ENCODE measurements around the gene GP1BB. TPM values are rescaled to one million over a fixed set of nuclear protein-coding genes. Genes with fewer than 3 reads are reported as not detected.

Gene GP1BB
- polyA plus RNA-seq, 1 of the 3 experiments (the other 2 are of a cell fraction) = 1.5 TPM

GRCh38 chr22:19769393-19769715, 46.0 kb downstream of the GP1BB start:
- Histone ChIP-seq H3K27me3 (ENCODE audit: insufficient read depth) (peaks cover 34% of the 10 kb centered on the region), H3K79me2 (ENCODE audit: insufficient read depth) (no peaks in the 10 kb centered on the region)
- CTCF ChIA-PET = interaction anchor here (1.0 to 1.2 kb wide), 4 partner anchors 10 to 141 kb away, joined by 3 to 5 read pairs (median 4); no protein-coding TSS in a partner anchor

DNA sequence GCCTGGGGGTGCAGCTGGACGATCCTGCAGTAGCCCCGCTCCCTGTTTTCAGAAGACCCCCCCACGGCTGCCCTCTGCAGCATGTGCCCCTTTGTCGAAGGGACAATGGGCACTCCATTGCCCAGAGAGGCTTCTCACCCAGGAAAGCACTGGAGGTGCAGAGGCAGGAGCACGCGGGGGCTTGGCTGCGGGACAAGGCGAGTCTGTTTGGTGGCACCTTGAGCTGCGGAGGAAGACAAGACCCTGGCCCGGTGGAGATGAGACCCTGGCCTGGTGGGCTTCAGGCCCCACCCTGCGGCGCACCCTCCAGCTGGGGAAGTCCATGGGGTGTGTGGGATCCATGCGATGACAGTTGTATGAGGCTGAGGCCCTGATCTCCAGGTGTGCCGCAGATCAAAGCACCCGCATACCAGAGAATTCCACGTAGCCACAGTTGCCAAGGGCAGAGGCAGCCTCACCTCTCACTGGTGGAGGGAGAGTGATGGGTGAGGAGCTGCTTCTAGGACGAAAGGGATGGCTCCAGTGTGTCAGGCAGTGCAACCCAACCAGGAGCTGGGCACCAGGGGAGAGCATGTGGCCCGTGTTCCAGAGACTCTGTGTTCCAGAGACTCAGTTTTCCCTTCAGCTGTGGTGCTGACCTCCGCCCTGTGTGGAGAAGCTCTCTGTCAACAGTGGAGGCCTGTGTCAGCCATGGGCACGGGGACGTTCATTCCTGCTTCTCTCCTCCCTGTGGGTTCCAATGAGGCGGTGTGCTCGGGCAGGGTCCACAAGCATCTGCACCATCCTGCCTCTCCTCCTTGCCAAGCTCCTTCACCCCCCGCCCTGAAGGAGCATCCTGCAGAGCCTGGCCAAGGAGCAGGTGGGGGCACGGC, 47.2 kb downstream of the GP1BB start:
- Histone ChIP-seq H3K9me3 (no peaks in the 10 kb centered on the region), H3K9ac (no peak overlapping the region), H3K4me2 (no peak overlapping the region), H2AFZ (ENCODE audit: low read depth) (no peak overlapping the region), H3K4me3 (ENCODE audit: low read depth in 2 of 2, low read length in 1 of 2) (no peak overlapping the region), H3K36me3 (replicated peaks in 1 of 2; ENCODE audit: control insufficient read depth in 1 of 2, insufficient read depth in 2 of 2, low read length in 1 of 2) (no peaks in the 10 kb centered on the region), H3K9me2 (no peaks in the 10 kb centered on the region), H3K27ac (ENCODE audit: low read depth in 2 of 2, low read length in 1 of 2) (no peak overlapping the region), H3K27me3 (ENCODE audit: insufficient read depth) (peaks cover 28% of the 10 kb centered on the region), H4K20me1 (ENCODE audit: insufficient read depth) (no peaks in the 10 kb centered on the region), H3K79me2 (ENCODE audit: insufficient read depth) (no peaks in the 10 kb centered on the region), H3K4me1 (ENCODE audit: control insufficient read depth in 1 of 2, insufficient read depth in 2 of 2, low read depth in 1 of 2, low read length in 1 of 2) (no peaks in the 10 kb centered on the region; a peak in 1 of 4 replicates), H3F3A (replicated peaks; ENCODE audit: insufficient read depth) (no peaks in the 10 kb centered on the region)
- ChIA-PET CTCF (interaction anchor here (0.8 to 4.0 kb wide), 6 partner anchors 9 to 140 kb away, joined by 4 to 21 read pairs (median 5); no protein-coding TSS in a partner anchor), POLR2A (no interaction called here)
- no peak for DNase-seq
- WGBS (ENCODE audit: low lambda C conversion rate) = 78% methylated on average over 15 of the region's 25 CpGs
- TF ChIP-seq TCF12 (IDR thresholded peaks at IDR 0.05) (no peak), GATA2 (CRISPR knock-in tag; IDR thresholded peaks at IDR 0.05) (no peak), USF1 (IDR thresholded peaks at IDR 0.05; ENCODE audit: borderline replicate concordance, low read depth) (no peak), MXI1 (IDR thresholded peaks at IDR 0.05; ENCODE audit: low read depth, low read length) (no peak), JUND (IDR thresholded peaks at IDR 0.05) (no peak), POLR2AphosphoS5 (IDR thresholded peaks at IDR 0.05; ENCODE audit: low read depth, low read length) (no peak), EP300 (IDR thresholded peaks at IDR 0.05; ENCODE audit: borderline replicate concordance in 1 of 2, low read depth in 1 of 2, low read length in 1 of 2) (no peak), RCOR1 (IDR thresholded peaks at IDR 0.05; ENCODE audit: low read length) (no peak), FOXM1 (IDR thresholded peaks at IDR 0.05; ENCODE audit: low read depth) (no peak), NRF1 (IDR thresholded peaks at IDR 0.05; ENCODE audit: low read depth, low read length) (no peak), FOXJ3 (CRISPR knock-in tag; IDR thresholded peaks at IDR 0.05) (no peak), MEF2A (IDR thresholded peaks at IDR 0.05; ENCODE audit: borderline replicate concordance, low read depth) (no peak)
- TF ChIP-seq, protein P1, sequence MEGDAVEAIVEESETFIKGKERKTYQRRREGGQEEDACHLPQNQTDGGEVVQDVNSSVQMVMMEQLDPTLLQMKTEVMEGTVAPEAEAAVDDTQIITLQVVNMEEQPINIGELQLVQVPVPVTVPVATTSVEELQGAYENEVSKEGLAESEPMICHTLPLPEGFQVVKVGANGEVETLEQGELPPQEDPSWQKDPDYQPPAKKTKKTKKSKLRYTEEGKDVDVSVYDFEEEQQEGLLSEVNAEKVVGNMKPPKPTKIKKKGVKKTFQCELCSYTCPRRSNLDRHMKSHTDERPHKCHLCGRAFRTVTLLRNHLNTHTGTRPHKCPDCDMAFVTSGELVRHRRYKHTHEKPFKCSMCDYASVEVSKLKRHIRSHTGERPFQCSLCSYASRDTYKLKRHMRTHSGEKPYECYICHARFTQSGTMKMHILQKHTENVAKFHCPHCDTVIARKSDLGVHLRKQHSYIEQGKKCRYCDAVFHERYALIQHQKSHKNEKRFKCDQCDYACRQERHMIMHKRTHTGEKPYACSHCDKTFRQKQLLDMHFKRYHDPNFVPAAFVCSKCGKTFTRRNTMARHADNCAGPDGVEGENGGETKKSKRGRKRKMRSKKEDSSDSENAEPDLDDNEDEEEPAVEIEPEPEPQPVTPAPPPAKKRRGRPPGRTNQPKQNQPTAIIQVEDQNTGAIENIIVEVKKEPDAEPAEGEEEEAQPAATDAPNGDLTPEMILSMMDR (IDR thresholded peaks at IDR 0.05) = no peak

More at GRCh38 chr22:19769393-19769715, 46.0 kb downstream of the GP1BB start:
- H3K9me2 ChIP-seq = no peaks in the 10 kb centered on the region
- H3K9me3 ChIP-seq = no peaks in the 10 kb centered on the region
- TF ChIP-seq TAF1 (IDR thresholded peaks at IDR 0.05; ENCODE audit: borderline replicate concordance, low read depth, low read length) (no peak), POLR2AphosphoS5 (IDR thresholded peaks at IDR 0.05; ENCODE audit: low read depth, low read length) (no peak), NRF1 (IDR thresholded peaks at IDR 0.05; ENCODE audit: low read depth, low read length) (no peak), FOSL2 (IDR thresholded peaks at IDR 0.05; ENCODE audit: borderline replicate concordance, low read depth) (no peak), RAD21 (IDR thresholded peaks at IDR 0.05; ENCODE audit: low read length) (no peak), GATA2 (CRISPR knock-in tag; IDR thresholded peaks at IDR 0.05) (no peak), RCOR1 (IDR thresholded peaks at IDR 0.05; ENCODE audit: low read length) (no peak), USF1 (IDR thresholded peaks at IDR 0.05; ENCODE audit: borderline replicate concordance, low read depth) (no peak)
- TF ChIP-seq, protein P2, sequence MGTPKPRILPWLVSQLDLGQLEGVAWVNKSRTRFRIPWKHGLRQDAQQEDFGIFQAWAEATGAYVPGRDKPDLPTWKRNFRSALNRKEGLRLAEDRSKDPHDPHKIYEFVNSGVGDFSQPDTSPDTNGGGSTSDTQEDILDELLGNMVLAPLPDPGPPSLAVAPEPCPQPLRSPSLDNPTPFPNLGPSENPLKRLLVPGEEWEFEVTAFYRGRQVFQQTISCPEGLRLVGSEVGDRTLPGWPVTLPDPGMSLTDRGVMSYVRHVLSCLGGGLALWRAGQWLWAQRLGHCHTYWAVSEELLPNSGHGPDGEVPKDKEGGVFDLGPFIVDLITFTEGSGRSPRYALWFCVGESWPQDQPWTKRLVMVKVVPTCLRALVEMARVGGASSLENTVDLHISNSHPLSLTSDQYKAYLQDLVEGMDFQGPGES (IDR thresholded peaks at IDR 0.05; ENCODE audit: low read depth, low read length) = no peak
- no peak overlapping the region for H3K27ac ChIP-seq (ENCODE audit: low read depth in 2 of 2, low read length in 1 of 2)
- H3F3A ChIP-seq (replicated peaks; ENCODE audit: insufficient read depth) = no peaks in the 10 kb centered on the region
- H3K4me2 ChIP-seq = no peak overlapping the region
- POLR2A ChIA-PET = no interaction called here
- no peaks in the 10 kb centered on the region for H4K20me1 ChIP-seq (ENCODE audit: insufficient read depth)
- no peak overlapping the region for H3K4me3 ChIP-seq (ENCODE audit: low read depth in 2 of 2, low read length in 1 of 2)
- H3K36me3 ChIP-seq (replicated peaks in 1 of 2; ENCODE audit: control insufficient read depth in 1 of 2, insufficient read depth in 2 of 2, low read length in 1 of 2) = no peaks in the 10 kb centered on the region
- 94% methylated on average over 9 of the region's 12 CpGs for WGBS (ENCODE audit: low lambda C conversion rate)
- no peak overlapping the region for H3K9ac ChIP-seq
- no peak for DNase-seq
- no peak overlapping the region for H2AFZ ChIP-seq (ENCODE audit: low read depth)
- no peaks in the 10 kb centered on the region; a peak in 1 of 4 replicates for H3K4me1 ChIP-seq (ENCODE audit: control insufficient read depth in 1 of 2, insufficient read depth in 2 of 2, low read depth in 1 of 2, low read length in 1 of 2)

Measured in SK-N-SH (cell line).